AG09319 (cell line): ENCODE results near the gene PKD1.

Experiments used
- DNase-seq: peaks from one replicate; pipeline ENCODE4 v3.0.0-alpha.2; 2010; ENCODE audit warnings: low read depth; ENCODE audit errors: extremely low read depth
- TF ChIP-seq, protein P1 (sequence below): IDR thresholded peaks from 2 replicates; pipeline ENCODE4 v1.5.1; 2011; ENCODE audit warnings: low read depth, mild to moderate bottlenecking, inconsistent platforms, low read length, moderate library complexity

PKD1 gene

DNA sequence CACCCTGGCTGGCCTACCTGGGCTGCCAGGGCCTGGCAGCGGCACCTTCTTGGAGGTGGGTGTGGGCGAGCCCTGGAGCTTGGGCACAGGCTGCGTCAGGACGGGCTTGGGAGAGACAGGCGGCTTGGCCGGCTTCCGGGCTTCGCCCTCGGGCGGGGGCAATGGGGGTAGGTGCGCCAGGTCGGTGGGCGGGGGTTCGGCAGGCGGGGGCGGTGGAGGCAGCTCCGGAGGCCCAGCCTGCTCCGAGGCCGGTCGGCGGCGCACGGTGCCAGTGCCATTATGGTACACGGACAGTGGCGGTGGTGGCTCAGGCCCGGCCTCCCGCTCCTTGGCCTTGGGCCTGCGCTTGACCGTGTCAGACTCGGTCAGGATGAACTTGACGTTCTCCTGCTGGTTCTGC, 43.9 kb upstream of the PKD1 start:
- TF ChIP-seq, protein P1, sequence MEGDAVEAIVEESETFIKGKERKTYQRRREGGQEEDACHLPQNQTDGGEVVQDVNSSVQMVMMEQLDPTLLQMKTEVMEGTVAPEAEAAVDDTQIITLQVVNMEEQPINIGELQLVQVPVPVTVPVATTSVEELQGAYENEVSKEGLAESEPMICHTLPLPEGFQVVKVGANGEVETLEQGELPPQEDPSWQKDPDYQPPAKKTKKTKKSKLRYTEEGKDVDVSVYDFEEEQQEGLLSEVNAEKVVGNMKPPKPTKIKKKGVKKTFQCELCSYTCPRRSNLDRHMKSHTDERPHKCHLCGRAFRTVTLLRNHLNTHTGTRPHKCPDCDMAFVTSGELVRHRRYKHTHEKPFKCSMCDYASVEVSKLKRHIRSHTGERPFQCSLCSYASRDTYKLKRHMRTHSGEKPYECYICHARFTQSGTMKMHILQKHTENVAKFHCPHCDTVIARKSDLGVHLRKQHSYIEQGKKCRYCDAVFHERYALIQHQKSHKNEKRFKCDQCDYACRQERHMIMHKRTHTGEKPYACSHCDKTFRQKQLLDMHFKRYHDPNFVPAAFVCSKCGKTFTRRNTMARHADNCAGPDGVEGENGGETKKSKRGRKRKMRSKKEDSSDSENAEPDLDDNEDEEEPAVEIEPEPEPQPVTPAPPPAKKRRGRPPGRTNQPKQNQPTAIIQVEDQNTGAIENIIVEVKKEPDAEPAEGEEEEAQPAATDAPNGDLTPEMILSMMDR = no peak

DNA sequence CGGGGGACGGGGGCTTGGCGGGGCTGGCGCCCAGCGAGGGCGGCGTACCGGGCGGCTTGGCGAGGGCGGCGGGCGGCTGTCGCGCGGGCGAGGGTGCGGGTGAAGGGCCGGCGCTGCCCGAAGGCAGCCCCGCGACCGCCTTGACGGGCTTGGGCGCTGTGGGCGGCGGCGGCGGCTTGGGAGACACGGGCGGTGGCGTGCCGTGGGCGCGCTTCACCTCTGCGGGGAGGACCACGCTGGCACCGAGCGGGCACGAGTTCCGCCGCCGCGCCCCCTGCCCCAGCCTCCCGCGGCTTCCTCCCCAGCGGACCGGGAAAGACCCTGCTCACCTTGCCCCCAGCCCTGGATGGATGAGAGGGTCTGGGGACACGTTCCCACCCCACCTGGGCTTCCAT, 43.4 kb upstream of the PKD1 start:
- no peak for DNase-seq
- TF ChIP-seq, protein P1 = no peak

More for the DNA sequence above, 43.9 kb upstream of the PKD1 start:
- DNase-seq = no peak

DNA sequence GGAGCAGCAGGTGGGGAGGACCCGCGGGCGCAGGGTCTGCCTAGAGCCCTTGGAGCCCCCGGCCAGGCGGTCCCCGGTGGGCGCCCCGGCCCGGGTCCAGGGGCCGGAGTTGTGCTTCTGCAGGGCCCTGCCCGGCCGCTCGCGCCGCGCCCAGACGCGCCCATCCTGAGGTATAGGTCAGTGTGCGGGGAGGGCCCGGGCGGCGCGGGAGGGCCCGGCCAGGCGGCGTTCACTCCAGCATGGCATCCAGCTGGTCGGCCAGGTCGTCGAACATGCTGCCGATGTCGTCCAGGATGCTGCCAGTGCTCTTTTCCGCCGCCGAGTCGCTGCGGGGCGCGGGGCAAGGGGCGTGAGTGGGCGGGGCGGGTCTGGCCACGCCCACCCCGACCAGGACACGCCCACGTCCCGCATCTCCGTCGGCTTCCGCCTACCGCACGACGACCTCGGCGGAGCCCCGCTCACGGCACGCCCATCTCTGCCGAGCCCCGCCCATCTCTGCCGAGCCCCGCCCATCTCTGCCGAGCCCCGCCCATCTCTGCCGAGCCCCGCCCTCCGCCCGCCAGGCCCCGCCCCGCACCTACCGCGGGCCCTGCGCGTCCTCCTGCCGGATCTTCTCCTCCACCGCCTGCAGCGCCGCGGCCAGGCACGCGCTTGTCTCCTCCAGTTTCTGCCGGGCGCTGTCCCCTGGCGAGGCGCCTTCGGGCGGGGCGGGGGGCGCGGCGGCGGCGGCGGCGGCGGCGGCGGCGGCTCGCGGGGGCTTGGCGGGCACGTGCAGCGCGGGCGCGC, 42.8 kb upstream of the PKD1 start:
- TF ChIP-seq, protein P1 = no peak
- DNase-seq = no peak

DNA sequence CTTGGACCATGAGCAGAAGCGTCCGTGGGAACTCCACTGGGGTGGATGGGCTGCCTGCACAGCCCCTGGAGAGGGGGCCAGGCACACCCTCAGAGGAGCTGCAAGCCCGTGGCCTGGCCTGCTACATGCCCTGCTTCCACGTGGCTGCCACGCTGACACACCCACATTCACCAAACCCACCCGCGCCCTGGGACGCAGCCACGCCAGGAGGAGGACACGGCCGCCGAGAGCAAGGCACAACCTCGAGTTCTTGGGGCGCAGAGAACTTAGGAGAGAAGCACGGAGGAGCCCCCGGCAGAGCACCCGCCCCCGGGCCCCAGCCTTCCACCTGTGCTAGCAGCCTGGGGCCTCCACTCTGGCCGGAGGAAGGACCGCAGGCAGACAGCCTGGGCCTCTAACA, 41.9 kb upstream of the PKD1 start:
- DNase-seq = no peak
- TF ChIP-seq, protein P1 = no peak

DNA sequence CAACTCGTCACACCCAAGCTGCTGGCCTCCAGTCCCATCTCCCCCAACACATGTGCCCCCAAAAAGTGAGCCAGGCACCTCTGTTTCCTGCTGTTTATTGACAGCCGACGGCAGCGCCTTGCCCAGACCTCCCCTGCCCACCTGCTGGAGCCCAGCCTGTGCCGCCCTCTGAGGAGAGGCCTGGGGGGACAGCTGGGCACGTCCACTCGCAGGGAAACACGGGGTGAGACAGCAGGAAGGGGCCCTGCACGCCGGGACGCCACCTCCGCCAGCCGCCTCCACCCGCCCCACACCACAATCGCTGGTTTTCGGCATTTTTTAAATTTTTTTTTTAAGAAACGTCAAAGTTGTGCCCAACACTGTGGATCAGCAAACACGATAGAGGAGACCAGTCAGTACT, 41.4 kb upstream of the PKD1 start:
- no peak for DNase-seq
- TF ChIP-seq, protein P1 = no peak

DNA sequence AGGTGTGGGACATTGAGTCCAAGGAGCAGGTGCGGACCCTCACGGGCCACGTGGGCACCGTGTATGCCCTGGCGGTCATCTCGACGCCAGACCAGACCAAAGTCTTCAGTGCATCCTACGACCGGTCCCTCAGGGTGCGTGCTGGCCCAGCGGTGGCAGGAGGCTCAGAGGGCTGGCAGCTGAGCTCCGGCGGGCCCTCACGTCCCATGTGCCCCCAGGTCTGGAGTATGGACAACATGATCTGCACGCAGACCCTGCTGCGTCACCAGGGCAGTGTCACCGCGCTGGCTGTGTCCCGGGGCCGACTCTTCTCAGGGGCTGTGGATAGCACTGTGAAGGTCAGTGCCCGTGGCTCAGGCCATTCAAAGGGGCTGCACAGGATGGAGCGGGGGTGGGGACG, 40.3 kb upstream of the PKD1 start:
- TF ChIP-seq, protein P1 = no peak
- no peak for DNase-seq

DNA sequence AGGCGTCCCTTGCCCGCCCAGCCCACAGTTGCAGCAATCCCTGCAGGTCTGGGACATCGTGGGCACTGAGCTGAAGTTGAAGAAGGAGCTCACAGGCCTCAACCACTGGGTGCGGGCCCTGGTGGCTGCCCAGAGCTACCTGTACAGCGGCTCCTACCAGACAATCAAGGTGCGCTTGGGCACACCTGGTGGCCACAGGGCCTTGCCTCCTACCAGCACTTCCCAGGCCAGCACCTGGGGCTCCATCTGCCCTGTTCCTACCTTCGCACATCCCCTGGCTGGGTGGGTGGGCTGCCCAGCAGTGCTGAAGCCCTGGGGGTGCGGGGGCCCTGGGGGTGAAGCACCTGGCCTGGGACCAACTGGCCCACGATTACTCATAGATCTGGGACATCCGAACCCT, 39.8 kb upstream of the PKD1 start:
- TF ChIP-seq, protein P1 = no peak
- DNase-seq = no peak
